Measurements from ENCODE around the gene RSU1. TPM values are rescaled to one million over a fixed set of nuclear protein-coding genes. Genes with fewer than 3 reads are reported as not detected.

The RSU1 gene
- total RNA-seq, 1 donor from 2014 or later, result 81.6 TPM

DNA sequence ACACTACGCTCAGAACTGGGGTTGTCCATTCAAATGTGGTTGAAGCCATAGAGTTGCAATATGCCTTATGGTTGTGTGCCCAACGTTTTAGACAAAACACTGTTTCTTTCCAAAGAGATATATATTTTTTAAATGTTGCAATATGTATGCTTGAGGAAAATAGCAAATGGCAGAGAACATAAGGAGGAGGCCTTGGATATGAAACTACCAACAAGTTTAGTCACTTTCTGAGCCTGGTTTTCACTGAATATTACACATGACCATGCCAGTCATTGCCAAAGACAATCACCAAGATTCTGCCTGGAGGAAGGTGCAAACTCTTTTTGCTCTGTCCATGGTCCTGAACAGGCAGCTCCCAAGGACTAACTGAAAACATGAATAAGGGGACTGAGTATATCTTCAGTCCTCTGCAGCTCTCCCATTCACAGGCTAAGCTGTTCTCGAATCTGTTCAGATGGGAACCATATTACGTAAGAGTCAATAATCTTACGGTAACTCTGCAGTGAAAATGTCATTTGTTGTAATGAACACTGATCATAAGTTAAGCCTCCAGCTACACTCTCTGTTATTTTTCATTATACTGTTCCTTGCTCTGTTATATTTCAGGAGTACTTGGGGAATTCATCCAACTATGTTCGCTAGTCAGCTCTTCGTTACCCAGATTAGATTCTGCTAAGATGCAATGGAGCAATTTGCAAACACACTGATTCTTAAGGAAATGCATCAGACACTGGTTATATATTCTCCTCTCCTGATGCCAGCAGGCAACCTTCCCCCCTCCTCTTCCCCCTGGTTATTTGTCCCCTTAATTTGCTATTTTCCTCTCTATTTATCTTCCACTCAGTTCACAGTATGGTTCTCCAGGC lies 204.9 kb downstream of the RSU1 start:
- no peaks in the 10 kb centered on the region for H3K36me3 ChIP-seq
- DNase-seq, result no peak
- intact Hi-C loops (cut with DNase I), result no loop called here
- no peak for ATAC-seq
- no peaks in the 10 kb centered on the region for H3K4me1 ChIP-seq
- no peak overlapping the region for H3K4me3 ChIP-seq
- H3K27me3 ChIP-seq (ENCODE audit: low read depth), result no peaks in the 10 kb centered on the region
- TF ChIP-seq, protein P1, sequence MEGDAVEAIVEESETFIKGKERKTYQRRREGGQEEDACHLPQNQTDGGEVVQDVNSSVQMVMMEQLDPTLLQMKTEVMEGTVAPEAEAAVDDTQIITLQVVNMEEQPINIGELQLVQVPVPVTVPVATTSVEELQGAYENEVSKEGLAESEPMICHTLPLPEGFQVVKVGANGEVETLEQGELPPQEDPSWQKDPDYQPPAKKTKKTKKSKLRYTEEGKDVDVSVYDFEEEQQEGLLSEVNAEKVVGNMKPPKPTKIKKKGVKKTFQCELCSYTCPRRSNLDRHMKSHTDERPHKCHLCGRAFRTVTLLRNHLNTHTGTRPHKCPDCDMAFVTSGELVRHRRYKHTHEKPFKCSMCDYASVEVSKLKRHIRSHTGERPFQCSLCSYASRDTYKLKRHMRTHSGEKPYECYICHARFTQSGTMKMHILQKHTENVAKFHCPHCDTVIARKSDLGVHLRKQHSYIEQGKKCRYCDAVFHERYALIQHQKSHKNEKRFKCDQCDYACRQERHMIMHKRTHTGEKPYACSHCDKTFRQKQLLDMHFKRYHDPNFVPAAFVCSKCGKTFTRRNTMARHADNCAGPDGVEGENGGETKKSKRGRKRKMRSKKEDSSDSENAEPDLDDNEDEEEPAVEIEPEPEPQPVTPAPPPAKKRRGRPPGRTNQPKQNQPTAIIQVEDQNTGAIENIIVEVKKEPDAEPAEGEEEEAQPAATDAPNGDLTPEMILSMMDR (IDR thresholded peaks at IDR 0.05), result no peak
- H3K9me3 ChIP-seq, result peaks cover 19% of the 10 kb centered on the region
- no peak overlapping the region for H3K27ac ChIP-seq

DNA sequence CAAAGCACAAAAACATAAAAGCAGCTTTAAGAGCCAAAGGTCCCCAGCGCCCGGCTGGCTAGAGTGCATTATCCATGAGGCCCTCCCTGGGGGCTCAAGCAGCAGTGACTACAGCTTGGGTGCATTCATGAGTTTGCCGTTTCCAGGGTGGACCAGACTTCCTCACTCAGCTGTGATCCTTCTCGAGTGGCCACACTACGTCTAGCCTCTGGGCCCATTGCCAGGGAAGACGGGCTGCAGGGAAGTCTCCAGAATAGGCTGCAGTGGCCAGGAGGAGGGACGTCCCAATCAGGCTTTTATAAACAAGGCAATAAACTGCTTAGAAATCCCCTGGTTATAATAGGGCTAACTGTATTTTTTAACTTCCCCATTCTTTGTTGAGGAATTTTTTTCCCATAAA lies 206.2 kb downstream of the RSU1 start:
- ATAC-seq, result no peak
- H3K27ac ChIP-seq, result no peak overlapping the region
- DNase-seq, result no peak
- H3K36me3 ChIP-seq, result no peaks in the 10 kb centered on the region
- H3K9me3 ChIP-seq, result peaks cover 9% of the 10 kb centered on the region
- no peaks in the 10 kb centered on the region for H3K27me3 ChIP-seq (ENCODE audit: low read depth)
- no peak overlapping the region for H3K4me3 ChIP-seq
- intact Hi-C loops (cut with DNase I), result no loop called here
- TF ChIP-seq, protein P1 (IDR thresholded peaks at IDR 0.05), result no peak
- no peaks in the 10 kb centered on the region for H3K4me1 ChIP-seq

DNA sequence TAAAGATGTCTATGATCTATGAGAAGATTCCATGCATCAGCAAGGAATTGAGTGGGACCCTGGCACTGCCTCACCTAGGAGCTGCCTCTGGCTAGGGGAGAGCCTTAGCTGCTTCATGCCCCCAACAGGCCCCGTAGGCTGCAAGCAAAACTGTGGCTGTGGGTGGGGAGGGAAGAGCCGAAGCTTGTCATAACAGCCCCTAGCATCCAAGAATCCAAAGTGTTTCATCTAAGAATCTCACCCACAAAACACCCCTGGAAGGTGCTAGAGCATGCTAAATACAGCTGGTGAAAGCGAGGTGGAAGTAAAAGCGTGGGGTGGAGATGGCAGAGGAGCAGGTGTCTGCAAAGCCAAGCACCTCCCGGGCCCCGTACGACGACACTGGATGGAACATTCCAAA lies 208.0 kb downstream of the RSU1 start:
- Histone ChIP-seq H3K27ac (no peak overlapping the region), H3K4me3 (no peak overlapping the region), H3K36me3 (peaks cover 7% of the 10 kb centered on the region), H3K4me1 (no peaks in the 10 kb centered on the region), H3K9me3 (no peaks in the 10 kb centered on the region), H3K27me3 (ENCODE audit: low read depth) (no peaks in the 10 kb centered on the region)
- intact Hi-C loops (cut with DNase I), result no loop called here
- TF ChIP-seq, protein P1 (IDR thresholded peaks at IDR 0.05), result no peak
- no peak for DNase-seq
- ATAC-seq, result no peak

DNA sequence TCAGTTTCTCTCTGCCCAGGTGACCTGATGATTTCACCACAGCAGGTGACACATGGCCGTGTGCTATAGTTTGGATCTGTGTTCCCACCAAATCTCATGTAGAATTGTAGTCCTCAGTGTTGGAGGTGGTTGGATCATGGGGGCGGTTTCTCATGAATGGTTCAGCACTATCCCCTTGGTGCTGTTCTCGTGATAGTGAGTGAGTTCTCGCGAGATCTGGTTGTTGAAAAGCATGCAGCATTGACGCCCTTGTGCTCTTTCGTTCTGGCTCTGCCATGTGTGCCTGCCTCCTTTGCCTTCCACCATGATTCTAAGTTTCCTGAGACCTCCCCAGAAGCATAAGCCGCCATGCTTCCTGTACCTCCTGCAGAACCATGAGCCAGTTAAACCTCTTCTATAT lies 210.3 kb downstream of the RSU1 start:
- H3K4me1 ChIP-seq, result no peaks in the 10 kb centered on the region
- intact Hi-C loops (cut with DNase I), result no loop called here
- ATAC-seq (no peak), DNase-seq (no peak)
- H3K4me3 ChIP-seq, result no peak overlapping the region
- no peak overlapping the region for H3K27ac ChIP-seq
- TF ChIP-seq, protein P1 (IDR thresholded peaks at IDR 0.05), result no peak
- no peaks in the 10 kb centered on the region for H3K27me3 ChIP-seq (ENCODE audit: low read depth)
- H3K9me3 ChIP-seq, result no peaks in the 10 kb centered on the region
- H3K36me3 ChIP-seq, result peaks cover 7% of the 10 kb centered on the region

DNA sequence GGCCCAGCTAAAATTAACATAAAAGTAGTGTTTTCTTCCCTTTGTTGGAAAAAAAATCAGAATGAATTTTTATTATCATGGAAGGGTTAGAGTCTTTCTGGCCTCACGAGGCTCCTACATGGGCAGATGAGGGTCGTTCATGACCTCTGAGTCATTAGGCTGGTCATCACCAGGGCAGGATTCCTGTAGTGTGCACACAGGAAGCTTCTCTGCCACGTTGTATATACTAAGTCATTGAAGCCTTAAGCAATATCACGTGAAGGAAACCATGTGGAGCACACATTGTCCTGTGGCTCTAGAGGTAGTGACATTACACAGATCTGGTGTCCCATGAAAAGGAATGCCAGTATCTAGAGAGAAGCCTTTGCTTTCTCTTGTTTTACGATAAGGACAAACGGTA lies 210.8 kb downstream of the RSU1 start:
- H3K4me3 ChIP-seq, result no peak overlapping the region
- no peaks in the 10 kb centered on the region for H3K9me3 ChIP-seq
- H3K27ac ChIP-seq, result no peak overlapping the region
- intact Hi-C loops (cut with DNase I), result no loop called here
- TF ChIP-seq, protein P1 (IDR thresholded peaks at IDR 0.05), result no peak
- no peaks in the 10 kb centered on the region for H3K4me1 ChIP-seq
- DNase-seq (no peak), ATAC-seq (no peak)
- peaks cover 7% of the 10 kb centered on the region for H3K36me3 ChIP-seq
- H3K27me3 ChIP-seq (ENCODE audit: low read depth), result no peaks in the 10 kb centered on the region
